GM12892 (cell line): ENCODE results near the gene GRK1.

Experiments used
- POLR2A ChIP-seq: IDR thresholded peaks from 2 replicates; pipeline ENCODE4 v1.6.1; 2011; ENCODE audit warnings: low read depth, low read length, control low read depth
- POLR2AphosphoS5 ChIP-seq: IDR thresholded peaks from 2 replicates; pipeline ENCODE4 v1.6.1; 2011; ENCODE audit warnings: low read depth, low read length, control low read depth

DNA sequence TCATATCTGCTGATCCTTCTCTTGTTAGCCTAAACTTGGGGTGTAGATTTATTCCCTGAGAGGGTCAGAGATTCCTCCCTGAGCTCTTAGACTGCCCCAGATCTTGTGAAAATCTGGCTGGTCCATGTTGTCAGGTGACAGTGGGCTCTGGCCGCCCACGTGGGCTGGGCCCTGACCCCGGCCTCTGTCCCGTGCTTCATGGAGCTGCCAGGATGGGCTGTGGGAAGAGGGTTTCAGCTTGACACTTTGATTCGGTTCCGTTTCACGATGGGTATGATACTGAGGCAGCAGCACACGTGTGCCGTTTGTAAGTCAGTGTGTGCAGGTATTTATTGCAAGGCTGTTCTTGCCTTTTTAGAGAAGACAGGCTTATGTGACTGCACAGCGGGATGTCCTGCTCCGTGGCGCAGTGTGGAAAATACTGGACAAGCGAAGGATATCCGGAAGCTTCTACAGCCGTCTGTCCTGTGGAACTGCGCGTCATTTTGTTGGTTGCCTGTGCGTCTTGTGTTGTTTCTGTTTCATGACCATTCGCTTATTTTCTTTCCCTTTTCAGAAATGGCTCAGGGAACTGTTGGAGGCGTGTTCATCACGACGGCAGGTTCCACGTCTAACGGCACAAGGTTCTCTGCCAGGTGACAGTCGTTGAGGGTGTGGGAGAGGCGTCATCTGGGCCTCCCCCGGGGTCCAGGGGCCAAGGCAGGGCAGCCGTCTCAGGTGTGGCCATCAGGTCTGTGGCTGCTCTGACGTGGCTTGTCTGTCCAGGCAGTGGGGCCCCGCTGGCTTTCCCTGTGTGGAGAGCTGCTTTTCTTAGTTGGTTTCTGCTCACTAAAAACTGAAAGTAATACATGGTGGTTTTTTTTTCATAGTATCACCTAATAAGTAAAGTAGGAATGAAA is 29.5 kb upstream of the GRK1 start:
- TF ChIP-seq POLR2AphosphoS5: no peak
- no peak for TF ChIP-seq POLR2A
